Muscle of arm (tissue), 12 donors: ENCODE results near the gene OR10G7. TPM values are rescaled to one million over a fixed set of nuclear protein-coding genes. Genes with fewer than 3 reads are reported as not detected.
"Not testable (repeated sequence)": the region's sequence is repeated elsewhere in the genome, so short reads cannot be mapped to it uniquely, and the experiment has no call there.

ENCODE experiments used
- DNase-seq: peaks from one replicate; pipeline ENCODE4 v3.0.0-alpha.2; 2013
- polyA plus RNA-seq, 12 donors: library from polyadenylated mRNA; unstranded; fragments of 120-200 nt; gene quantifications; one replicate each; pipeline ENCODE4 v1.2.1, GENCODE V29; 2013; ENCODE audit not compliant: insufficient read length in 12 of 12

The OR10G7 gene
- polyA plus RNA-seq, 12 donors = 0.20 TPM; not detected in 11

GRCh38 chr11:124043420-124043819, 2.3 kb upstream of the OR10G7 start:
- no peak for DNase-seq

DNA sequence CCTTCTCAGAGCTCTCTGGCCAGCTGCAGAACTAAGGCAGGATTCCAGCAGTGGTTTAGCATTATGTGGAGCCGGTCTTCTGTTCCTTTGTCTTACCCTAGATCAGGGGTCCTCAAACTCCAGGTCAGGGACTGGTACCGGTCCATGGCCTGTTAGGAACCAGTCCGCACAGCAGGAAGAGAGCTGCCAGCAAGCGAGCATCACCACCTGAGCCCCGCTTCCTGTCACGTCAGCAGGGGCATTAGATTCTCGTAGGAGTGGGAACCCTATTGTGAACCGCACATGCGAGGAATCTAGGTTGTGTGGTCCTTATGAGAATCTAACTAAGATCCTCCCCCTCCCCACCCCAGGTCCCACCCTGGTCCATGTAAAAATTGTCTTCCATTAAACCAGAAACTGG, 1.6 kb downstream of the OR10G7 start:
- DNase-seq = no peak

DNA sequence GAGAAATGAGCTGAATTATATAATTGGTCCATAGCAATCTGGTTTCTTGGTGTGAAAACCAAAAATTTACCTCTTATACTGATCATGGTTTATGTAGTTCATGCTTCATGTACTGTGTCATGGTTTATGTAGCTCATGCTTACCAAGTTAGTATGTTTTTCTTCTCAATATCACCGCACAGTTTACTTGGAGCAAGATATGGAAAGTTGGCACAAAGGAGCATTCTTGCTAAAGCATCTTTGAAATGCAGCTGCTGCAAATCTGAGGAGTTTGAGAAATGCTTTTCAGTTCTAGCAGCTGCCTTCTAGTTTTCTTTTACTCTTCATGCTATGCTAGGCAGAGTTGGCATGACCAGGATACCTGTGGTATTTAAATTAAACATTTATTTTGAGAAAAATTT, 4.5 kb downstream of the OR10G7 start:
- DNase-seq = peak; percentile 0

DNA sequence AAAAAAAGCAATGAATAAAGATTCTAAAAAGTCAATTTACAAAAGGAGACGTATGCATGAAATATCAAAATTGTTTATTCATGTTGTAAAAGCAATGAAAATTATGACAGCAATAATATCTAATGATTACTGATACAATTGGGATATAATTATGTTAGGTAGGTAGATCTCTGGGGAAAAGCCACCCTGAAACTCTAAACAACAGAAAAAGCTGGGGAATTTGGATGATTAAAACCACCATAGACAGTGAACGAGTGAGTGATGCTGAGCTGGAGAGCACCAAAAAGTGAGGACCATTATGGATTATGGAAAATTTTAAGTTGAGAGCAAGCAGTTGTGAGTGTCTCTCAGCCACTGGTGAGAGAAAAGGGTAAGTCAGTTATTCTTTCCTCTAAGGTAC, 14.6 kb downstream of the OR10G7 start, which contains the start of gene OR10G8:
Gene OR10G8, plus strand, starts transcription at position 301 of the 400 bp plus-strand sequence. CDS start 2,825 bp downstream, outside the sequence.
- no peak for DNase-seq

DNA sequence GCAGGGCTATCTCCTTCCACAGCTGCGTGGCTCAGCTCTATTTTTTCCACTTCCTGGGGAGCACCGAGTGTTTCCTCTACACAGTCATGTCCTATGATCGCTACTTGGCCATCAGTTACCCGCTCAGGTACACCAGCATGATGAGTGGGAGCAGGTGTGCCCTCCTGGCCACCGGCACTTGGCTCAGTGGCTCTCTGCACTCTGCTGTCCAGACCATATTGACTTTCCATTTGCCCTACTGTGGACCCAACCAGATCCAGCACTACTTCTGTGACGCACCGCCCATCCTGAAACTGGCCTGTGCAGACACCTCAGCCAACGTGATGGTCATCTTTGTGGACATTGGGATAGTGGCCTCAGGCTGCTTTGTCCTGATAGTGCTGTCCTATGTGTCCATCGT, 25.3 kb downstream of the OR10G7 start:
- not testable (repeated sequence) for DNase-seq

GRCh38 chr11:124012697-124013096, 28.4 kb downstream of the OR10G7 start, which contains the start of gene OR10G4:
Gene OR10G4, plus strand, starts transcription at chr11:124012997. Its CDS starts 2,578 bp downstream, at chr11:124015575.
- no peak for DNase-seq

DNA sequence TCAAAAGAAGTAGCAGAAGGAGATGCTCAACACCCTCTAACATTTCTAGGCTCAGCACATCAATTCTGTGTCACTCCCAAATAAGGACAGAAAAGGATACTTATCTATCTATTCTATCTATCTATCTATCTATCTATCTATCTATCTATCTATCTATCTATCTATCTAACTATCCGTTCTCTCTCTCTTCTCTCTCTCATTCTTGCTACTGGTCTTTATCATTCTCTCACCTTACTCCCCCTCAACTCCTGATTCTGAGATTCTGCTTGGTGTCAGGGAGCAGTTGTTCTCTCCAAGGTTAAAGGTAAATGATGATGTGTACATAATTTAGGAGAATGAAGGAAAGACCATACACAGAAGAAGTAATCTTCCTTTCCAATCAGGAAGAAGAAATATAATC, 46.0 kb downstream of the OR10G7 start, which contains the start of gene OR10G6:
Gene OR10G6, minus strand, starts transcription at position 43 of the 400 bp plus-strand sequence. Its CDS starts 0 bp downstream, at position 43.
- DNase-seq = no peak

Other genes with a start within 250 kb of the OR10G7 start
- gene OR6M1, start 235.0 kb downstream of the OR10G7 start, polyA plus RNA-seq = not detected
- not detected for gene TMEM225, start 155.7 kb downstream of the OR10G7 start, polyA plus RNA-seq
- gene OR8D4, start 139.2 kb downstream of the OR10G7 start, polyA plus RNA-seq = under 1 TPM in 6 of 12 donors, not detected in 6; 0.05 to 0.12 (median 0.09) TPM
- gene OR4D5, start 101.7 kb downstream of the OR10G7 start, polyA plus RNA-seq = not detected
- not detected for gene OR6T1, start 97.5 kb downstream of the OR10G7 start, polyA plus RNA-seq
- gene OR10S1, start 63.5 kb downstream of the OR10G7 start, polyA plus RNA-seq = not detected
- gene OR10G6, start 46.2 kb downstream of the OR10G7 start, polyA plus RNA-seq = not detected
- not detected for gene OR10G4, start 28.3 kb downstream of the OR10G7 start, polyA plus RNA-seq
- gene OR10G9, start 18.3 kb downstream of the OR10G7 start, polyA plus RNA-seq = not detected
- gene OR10G8, start 14.5 kb downstream of the OR10G7 start, polyA plus RNA-seq = not detected
- 100 to 1,000 TPM in 8 of 12 donors, 10 to 100 TPM in 3, not detected in 1; 52.6 to 171 (median 113) TPM for gene VWA5A, start 74.1 kb upstream of the OR10G7 start, polyA plus RNA-seq
- gene OR10D3, start 142.0 kb upstream of the OR10G7 start, polyA plus RNA-seq = under 1 TPM in 1 of 12 donors, not detected in 11; 0.03 TPM
- under 1 TPM in 1 of 12 donors, not detected in 11; 0.04 TPM for gene OR8G1, start 199.8 kb upstream of the OR10G7 start, polyA plus RNA-seq
- gene OR8G5, start 215.1 kb upstream of the OR10G7 start, polyA plus RNA-seq = under 1 TPM in 4 of 12 donors, not detected in 8; 0.14 to 0.20 (median 0.16) TPM